ENCODE results near the gene FAM25G. TPM values are rescaled to one million over a fixed set of nuclear protein-coding genes. Genes with fewer than 3 reads are reported as not detected.
"Not testable (repeated sequence)": the region's sequence is repeated elsewhere in the genome, so short reads cannot be mapped to it uniquely, and the experiment has no call there.

The FAM25G gene
- not detected in 2 replicates for total RNA-seq

DNA sequence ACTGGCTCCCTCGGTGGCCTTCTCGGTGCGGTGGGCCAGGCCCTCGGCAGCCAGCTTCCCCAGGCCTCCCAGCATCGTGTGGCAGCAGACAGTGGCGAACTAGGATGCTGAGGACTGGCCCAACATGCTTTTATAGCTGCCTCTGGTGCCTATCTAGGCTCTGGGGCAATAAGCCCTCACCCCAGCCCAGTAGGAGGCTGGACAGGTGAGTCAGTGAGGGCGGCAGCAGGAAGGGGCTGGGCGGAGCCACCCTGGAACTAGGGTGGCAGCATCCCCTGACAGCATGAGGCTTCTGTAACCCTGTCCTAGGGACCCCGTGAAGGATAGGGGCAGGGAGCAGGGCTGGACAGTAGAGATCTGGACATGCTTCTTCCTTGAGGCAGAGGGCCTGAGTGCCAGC is at the start of gene FAM25G:
FAM25G (minus strand) TSS at position 101 of the 400 bp plus-strand sequence; CDS start at position 75, 26 bp downstream.
- not testable (repeated sequence) for DNase-seq (ENCODE audit: low read depth); H3K4me3 ChIP-seq (ENCODE audit: low read depth, low read length)

DNA sequence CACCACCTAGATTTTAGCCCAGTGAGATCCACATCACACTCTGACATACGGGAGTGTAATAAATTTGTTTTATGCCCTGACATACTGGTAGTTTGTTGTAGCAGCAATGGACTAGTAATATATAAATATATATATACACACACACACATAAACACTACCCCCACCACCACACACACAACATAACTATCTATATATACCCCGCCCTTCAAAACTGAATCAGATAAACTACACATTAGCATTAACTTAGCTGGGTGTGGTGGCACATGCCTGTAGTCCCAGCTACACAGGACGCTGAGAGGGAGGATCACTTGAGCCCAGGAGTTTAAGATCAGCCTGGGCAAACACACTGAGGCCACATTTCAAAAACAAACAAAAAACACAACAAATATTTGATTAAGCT is 44.9 kb upstream of the FAM25G start:
- not testable (repeated sequence) for H3K4me3 ChIP-seq (ENCODE audit: low read depth, low read length); DNase-seq (ENCODE audit: low read depth)

DNA sequence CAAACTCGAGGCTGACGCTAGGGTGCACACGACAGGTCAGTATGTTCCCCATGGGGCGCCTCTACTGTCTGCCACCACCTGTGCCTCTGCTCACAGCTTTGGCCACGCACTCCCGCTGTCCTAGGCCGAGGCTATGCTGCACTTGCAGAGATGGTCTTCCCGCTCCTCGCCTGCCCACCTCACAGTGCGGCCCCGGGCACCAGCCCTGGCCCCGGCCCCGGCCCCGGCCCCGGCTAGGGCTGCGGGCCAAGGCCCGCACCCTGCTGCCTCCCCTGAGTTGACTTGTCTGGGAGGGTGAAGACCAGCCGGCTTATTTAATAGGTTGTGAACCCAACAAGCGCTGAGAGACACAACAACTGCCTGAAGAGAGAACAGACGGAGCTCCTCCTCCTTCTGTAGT is 32.0 kb upstream of the FAM25G start, which contains the start of gene AGAP9:
AGAP9 (minus strand) TSS at position 164 of the 400 bp plus-strand sequence; CDS start at position 52, 112 bp downstream.
- DNase-seq (ENCODE audit: low read depth), result not testable (repeated sequence)

DNA sequence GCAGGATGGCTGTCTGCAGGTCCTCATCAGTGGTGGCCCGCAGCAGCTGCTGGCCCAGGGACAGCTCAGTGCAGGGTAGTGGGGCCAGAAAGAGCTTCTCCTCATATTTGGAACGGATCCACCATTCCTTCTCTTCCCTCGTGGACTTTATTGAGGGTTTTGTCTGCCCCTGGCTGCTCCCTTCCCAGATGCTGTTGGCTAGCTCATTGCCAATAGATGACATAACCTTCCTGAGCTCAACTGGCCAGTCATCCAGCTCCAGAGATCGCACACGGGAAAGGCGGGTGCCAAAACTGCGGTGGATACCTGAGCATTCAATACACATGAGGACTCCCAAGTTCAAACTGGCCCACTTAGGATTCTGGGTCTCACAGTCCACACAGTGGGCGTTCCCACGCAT is 10.8 kb upstream of the FAM25G start:
- H3K4me3 ChIP-seq (ENCODE audit: low read depth, low read length); DNase-seq (ENCODE audit: low read depth): not testable (repeated sequence)

More for the DNA sequence above, 32.0 kb upstream of the FAM25G start, which contains the start of gene AGAP9:
- H3K4me3 ChIP-seq (ENCODE audit: low read depth, low read length), result not testable (repeated sequence)

DNA sequence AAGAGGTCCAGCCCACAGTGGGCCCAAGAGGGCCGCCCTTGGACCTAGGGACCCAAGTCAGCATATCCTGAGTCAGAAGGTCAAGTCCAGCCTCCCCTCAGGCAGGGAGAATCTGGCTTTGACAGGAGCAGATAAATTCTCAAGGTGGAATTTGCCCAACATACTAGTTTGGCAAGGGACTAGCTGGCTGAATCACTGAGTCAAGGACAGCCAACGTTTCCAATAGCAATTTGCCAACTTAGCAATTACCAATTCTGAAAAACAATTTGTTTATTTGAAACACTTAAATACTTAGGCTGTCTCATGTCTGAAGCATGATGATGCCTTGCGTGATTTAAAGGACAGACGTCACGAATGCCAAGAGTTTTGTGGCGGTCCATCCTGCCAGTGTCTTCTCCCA is 2.7 kb upstream of the FAM25G start:
- not testable (repeated sequence) for H3K4me3 ChIP-seq (ENCODE audit: low read depth, low read length); DNase-seq (ENCODE audit: low read depth)

DNA sequence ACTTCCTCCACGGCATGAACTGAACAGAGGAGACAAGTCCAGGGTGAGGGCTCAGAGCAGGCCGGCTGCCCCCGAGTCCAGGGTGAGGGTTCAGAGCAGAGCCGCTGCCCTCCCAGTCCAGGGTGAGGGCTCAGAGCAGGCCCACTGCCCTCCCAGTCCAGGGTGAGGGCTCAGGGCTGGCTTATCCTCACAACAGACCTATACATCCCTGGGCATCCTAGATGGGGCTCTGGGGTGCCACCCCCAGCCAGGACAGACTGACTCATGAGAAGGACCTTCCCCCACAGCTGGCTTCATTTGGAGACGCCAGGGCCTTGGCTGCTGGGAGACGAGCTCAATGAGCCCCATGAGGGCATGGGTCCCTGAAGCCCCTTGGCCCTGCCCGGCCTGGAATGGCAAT is 1.9 kb downstream of the FAM25G start:
- not testable (repeated sequence) for DNase-seq (ENCODE audit: low read depth); H3K4me3 ChIP-seq (ENCODE audit: low read depth, low read length)

DNA sequence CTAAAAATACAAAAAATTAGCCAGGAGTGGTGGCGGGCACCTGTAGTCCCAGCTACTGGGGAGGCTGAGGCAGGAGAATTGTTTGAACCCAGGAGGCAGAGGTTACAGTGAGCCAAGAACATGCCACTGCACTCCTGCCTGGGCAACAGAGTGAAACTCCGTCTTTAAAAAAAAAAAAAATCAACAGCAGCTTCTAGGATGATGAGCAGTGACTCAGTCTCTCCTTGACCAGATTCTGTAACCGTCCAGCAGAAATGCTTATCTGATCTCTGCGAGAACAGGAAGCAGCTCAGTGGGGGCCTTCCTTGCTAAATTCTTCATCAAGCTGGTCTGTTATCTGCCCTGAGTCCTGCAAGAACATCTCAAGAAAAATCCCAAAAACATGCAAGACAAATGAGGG is 5.6 kb downstream of the FAM25G start:
- H3K4me3 ChIP-seq (ENCODE audit: low read depth, low read length), result not testable (repeated sequence)
- DNase-seq (ENCODE audit: low read depth), result peak; percentile 47

DNA sequence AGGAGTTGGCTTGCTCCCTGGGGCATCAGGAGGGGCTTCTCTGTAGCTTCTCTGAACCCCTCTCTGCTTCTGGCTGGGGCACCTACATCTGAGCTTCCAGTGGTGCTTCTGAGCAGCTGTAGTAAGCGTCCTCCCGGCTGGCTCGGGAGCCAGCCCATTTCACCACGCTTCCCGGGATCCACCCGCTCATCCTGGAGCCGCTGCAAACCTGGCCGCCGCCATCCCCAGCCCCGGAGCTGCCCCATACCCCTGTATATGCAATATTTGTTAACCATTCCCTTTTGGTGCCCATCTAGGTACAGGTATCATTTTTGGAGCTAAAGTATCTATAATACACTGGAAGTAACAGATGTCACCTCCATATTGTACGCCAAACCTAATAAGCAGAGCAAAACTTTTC is 6.7 kb downstream of the FAM25G start:
- not testable (repeated sequence) for H3K4me3 ChIP-seq (ENCODE audit: low read depth, low read length); DNase-seq (ENCODE audit: low read depth)

DNA sequence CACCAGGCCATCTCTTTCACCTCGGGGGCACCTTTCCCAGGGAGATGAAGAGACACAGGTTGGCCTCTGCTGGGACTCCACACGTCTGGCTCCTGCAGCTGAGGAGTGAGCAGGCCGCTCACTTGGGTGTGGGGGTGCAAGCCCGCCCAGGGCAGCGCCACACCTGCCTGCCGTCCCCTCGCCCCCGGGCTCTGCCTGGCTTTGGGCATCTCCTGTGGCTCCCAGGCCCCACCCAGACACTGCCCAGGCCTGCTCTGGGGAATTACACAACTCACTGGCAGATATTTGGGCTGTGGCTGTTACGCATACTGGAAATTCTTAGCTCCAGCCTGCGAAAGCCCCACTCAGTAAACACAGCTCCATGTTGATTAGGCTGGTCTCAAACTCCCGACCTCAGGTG is 7.6 kb downstream of the FAM25G start, which contains the start of gene ANXA8:
ANXA8 (minus strand) TSS at position 193 of the 400 bp plus-strand sequence; CDS start at position 11, 182 bp downstream.
- not testable (repeated sequence) for DNase-seq (ENCODE audit: low read depth); H3K4me3 ChIP-seq (ENCODE audit: low read depth, low read length)

DNA sequence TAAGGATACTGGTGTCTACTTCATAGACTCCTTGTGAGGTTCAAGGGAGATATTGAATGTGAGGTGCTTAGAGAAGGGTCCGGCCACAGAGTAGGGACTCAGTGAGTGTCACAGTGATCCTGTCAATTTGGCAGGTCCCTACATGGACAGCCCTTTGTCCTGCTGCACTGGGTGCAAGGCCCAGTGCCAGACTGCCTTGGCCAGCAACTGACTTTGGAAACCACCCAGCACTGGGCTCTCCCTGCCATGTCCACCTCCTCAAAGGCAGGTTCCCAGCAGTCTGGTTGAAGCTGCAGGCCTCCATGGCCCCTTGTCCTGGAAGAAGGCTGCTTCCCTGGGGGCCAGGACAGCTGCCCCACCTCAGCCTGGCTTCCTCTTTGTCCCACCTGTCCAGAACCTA is 9.1 kb downstream of the FAM25G start:
- DNase-seq (ENCODE audit: low read depth); H3K4me3 ChIP-seq (ENCODE audit: low read depth, low read length): not testable (repeated sequence)

DNA sequence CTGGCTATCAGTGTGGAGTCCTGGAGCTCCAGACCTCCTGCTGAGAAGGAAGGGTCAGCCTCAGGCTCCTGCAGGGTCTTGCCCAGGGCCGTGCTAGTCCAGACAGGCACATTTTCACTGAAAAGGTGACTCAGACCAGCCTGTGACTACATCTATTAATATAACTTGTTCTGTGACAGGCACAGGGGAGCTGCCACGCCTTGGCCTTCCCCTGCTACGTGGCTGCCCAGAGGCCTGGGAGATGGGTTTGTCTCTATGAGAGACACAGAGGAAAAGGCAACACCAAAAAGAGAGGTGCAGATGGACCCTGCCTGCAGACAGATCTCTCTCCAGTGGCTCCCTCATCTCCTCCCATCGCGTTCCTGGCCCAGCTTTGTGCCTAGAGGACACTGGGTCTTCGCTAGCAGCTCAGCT is 9.7 kb downstream of the FAM25G start:
- DNase-seq (ENCODE audit: low read depth), result not testable (repeated sequence)

DNA sequence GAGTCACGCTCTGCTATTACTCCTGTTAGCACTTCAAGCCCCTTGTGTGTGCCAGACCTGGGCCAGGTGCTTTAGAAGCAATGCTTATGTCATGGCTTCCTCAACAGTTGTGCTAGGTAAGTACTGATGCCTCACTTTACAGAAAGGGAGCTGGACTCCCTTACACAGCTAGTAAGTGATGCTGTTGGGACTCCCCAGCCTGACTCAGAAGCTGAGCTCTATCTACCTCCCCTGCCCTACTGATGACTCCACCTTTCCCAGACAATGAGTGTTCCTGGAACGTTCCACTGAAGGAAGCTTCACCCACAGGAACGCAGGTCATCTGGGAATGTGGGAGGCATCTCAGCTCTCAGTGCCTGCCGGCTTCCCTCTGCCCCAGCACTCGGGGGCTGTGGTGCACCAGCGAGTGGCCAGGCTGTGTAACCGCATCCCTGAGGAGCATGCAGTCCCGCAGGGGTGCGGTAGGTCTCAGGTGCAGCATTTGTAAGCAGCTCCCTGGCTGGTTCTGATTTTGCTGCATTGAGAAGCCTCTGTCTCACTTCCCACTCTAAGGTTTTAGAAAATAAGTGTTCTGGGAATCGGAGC is 10.2 kb downstream of the FAM25G start:
- H3K4me3 ChIP-seq (ENCODE audit: low read depth, low read length), result not testable (repeated sequence)
- DNase-seq (ENCODE audit: low read depth), result peak; percentile 21

More for the DNA sequence above, 9.7 kb downstream of the FAM25G start:
- not testable (repeated sequence) for H3K4me3 ChIP-seq (ENCODE audit: low read depth, low read length)

DNA sequence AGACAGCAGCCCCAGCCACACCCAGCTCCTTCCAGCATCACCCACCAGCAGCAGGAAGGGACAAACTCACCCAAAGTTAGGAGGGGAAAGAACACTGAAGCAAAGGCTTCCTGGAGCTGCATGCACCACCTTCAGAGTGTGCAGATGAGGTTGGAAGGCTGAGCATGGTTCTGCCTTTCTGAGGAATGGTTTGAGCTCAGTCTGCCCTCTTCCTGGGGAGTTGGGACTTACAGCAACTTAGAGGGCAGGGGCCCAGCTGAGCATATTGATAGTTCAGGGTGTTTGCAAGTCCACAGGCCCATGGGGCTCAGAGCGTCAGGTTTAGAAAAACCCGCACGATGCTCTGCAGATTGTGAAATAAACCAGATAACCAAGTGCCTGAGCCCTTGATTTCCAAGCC is 11.4 kb downstream of the FAM25G start:
- DNase-seq (ENCODE audit: low read depth), result not testable (repeated sequence)

DNA sequence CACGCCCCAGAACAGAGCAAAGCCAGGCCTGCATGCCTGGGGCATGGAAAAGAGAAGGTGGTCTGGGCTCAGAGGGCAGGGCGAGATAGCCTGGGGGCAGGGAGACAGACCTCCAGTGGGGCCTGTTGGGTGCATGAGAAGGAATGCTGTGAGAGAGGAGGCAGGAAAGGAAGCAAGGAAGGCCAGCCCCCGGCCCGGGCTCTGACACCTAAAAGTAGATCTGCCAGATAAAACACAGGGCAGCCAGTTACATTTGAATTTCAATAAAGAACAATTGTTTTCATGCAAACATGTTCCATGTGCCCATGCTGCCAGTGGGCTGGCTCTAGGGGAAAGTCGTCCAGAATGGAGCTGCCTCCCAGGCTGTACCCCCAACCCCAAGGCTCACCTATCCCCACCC is 13.4 kb downstream of the FAM25G start:
- not testable (repeated sequence) for DNase-seq (ENCODE audit: low read depth)

More for the DNA sequence above, 11.4 kb downstream of the FAM25G start:
- H3K4me3 ChIP-seq (ENCODE audit: low read depth, low read length), result not testable (repeated sequence)

DNA sequence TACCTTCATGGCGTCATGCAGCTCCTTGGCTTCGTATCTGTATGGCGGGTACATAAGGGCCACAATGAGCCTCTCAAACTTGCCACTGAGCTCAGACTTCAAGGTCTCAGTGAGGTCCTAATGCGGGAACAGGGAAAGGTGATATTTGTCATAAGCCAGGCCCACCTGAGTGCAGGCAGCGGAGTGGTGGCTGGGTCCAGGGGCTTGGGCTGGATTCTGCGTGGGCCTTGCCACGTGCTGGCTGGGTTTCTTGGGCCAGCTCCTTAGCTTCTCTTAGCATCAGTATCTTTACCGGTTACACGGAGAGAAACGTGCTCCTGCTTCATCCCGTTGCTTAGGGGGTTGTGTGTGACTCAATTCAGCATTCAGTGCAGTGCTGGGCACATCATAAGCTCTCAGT is 14.4 kb downstream of the FAM25G start:
- not testable (repeated sequence) for H3K4me3 ChIP-seq (ENCODE audit: low read depth, low read length); DNase-seq (ENCODE audit: low read depth)

More for the DNA sequence above, 13.4 kb downstream of the FAM25G start:
- H3K4me3 ChIP-seq (ENCODE audit: low read depth, low read length), result not testable (repeated sequence)

DNA sequence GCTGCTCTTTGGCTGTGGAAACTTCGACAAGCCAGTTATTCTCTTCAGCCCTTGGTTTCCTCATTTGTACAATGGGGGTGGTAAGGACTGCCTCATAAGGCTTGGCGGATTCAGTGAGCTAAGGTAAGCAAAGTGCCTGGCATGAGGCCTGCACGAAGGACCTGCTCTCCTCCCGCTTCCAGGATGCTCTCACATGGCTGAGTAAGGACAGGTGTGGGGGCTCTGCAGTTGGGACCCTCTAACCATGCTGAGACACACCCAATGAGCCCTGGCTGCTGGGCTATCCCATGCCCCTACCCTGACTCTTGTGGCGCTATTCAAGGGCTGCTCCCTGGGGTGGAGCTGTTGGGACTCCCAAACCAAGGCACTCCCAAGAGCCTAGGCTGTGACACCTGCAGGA is 16.4 kb downstream of the FAM25G start:
- H3K4me3 ChIP-seq (ENCODE audit: low read depth, low read length); DNase-seq (ENCODE audit: low read depth): not testable (repeated sequence)

DNA sequence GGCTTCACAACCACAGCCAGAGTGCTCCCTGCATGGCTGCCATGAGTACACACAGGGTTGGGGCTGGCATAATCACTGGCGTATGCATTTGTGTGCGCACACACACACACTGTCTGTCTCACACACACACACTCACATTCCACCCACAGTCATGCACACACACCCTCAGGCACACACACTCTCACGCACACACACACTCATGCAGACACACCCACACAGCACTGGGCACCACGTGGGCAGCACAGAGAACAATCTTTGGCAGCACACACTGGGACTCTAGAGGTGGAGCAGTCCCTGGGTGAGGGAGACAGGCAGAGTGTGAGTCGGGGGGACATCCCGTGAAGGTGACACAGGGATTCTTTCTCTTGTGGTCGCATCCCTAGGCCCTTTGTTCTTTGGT is 18.0 kb downstream of the FAM25G start:
- DNase-seq (ENCODE audit: low read depth); H3K4me3 ChIP-seq (ENCODE audit: low read depth, low read length): not testable (repeated sequence)

DNA sequence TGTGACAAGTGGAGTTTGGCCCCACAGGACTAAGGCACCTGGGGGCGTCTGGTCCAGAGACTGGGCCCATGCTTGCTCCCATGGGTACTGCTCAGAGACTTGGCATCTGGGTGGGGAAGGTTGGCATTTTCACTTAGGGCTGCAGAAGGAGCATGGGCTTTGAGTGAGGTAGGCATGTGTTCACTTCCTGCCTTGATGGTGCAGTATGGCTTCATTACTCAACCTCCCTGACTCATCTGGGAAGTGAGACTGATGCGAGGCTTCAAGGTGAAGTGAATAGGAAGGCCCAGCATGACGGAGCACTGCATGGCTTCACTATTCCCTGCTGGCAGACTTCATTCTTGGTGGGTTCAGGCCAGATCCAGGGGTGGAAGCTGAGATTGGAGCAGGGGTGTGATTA is 18.9 kb downstream of the FAM25G start:
- not testable (repeated sequence) for DNase-seq (ENCODE audit: low read depth); H3K4me3 ChIP-seq (ENCODE audit: low read depth, low read length)

DNA sequence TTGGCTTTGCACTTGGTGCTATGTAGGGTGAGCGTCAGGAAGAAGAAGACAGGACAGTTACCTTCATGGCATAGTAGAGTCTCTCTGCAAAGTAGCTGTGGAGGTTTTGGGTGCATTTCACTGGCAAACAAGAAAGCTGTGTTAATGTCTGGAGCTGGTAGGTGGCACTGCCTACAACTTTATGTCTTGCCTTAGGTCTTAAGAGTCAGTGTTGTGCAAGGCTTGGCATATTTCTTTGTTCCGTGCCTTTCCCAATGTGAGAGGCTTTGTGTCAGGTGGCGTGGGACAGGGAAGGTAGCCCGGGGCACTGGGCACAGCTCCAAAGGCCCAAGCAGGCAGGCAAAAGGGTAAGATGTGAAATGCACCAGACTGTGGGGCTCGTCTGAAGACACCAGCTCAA is 19.4 kb downstream of the FAM25G start:
- not testable (repeated sequence) for DNase-seq (ENCODE audit: low read depth)

DNA sequence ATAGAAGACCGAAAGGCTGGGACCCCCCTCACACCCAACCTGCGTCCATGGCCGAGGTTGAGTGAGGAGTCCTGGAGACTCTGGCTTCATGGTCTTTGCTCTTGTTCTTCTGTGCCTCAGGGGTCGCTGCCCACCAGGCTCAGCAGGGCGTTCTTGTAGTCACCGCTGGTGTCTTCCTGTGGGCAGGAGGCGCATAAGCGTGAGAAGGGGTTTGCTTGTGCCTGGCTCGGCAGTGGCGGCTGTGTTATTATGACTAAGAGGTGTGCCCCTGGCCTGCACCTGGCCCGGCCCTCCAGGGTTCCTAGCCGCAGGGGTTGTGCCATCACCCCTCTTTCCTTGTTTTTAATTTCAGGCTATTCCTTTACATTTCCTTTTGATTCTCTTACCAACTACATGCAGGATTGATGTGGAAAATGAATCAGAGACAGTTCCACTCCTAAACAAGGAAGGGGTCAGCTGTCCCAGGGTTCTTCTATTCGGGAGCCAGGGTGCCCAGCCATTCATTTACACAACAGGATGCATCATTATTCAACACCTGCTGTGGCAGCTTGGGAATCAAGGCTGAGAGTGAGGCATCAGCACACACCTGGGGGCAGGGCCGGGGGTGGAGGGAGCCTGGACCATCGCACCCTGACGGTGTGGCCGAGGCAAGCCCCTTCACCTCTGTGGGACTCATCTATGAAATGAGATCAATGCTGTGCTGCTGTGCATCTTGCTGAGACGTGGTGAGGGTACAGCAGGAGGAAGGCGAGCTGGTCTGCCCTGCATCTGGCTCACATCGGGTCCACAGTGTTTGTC is 22.6 kb downstream of the FAM25G start:
- not testable (repeated sequence) for H3K4me3 ChIP-seq (ENCODE audit: low read depth, low read length); DNase-seq (ENCODE audit: low read depth)

More for the DNA sequence above, 19.4 kb downstream of the FAM25G start:
- H3K4me3 ChIP-seq (ENCODE audit: low read depth, low read length), result not testable (repeated sequence)

Measured in fibroblast of villous mesenchyme (primary cell).